ENCODE measurements around the gene TNRC6C. TPM values are rescaled to one million over a fixed set of nuclear protein-coding genes. Genes with fewer than 3 reads are reported as not detected.

Gene TNRC6C
- total and polyA plus RNA-seq, 2 experiments from 2014 or later, result 10.1 to 16.6 TPM

DNA sequence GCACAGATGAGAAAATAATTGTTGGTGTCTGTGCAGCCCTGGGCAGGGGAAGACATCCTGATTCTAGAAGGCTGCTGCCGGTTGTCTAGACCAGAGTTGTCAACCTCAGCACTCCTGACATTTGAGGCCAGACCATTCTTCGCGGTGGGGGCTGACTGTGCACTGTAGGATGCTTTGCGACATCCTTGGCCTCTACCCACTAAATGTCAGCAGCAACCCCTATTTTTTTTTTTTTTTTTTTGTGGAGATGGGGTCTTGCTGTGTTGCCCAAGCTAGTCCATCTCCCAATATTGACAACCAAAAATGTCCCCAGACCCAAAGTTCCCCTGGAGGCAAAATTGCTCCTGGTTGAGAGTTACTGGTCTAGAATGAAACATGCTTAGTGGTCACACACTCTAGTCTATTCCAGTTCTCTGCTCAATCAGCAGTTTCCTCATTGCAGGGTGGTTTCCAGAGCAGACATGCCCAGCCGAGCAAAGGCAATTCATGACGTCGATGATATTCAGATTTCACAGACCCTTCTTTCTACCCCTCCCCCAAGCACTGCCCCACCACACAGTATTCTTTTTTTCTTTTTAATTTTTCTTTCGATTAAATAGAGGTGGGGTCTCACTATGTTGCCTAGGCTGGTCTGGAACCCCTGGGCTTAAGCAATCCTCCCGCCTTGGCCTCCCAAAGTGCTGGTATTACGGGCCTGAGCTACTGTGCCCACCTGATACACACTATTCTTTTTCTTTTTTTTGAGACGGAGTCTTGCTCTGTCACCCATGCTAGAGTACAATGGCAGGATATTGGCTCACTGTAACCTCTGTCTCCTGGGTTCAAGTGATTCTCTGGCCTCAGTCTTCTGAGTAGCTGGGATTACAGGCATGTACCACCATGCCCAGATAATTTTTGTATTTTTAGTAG is 196.7 kb downstream of the TNRC6C start:
- Mint-ChIP-seq H3K27ac (no peak overlapping the region), H3K27me3 (ENCODE audit: insufficient read depth, low read depth, poor library complexity) (peaks cover 6% of the 10 kb centered on the region), H3K4me3 (no peak overlapping the region), H3K36me3 (ENCODE audit: low read depth) (no peaks in the 10 kb centered on the region), H3K4me1 (peaks cover 5% of the 10 kb centered on the region; the same call in 1 of the 3 replicates), H3K9me3 (no peaks in the 10 kb centered on the region)
- no peaks in the 10 kb centered on the region for H3K27me3 ChIP-seq (ENCODE audit: insufficient read depth)
- H3K36me3 ChIP-seq (ENCODE audit: insufficient read depth), result no peaks in the 10 kb centered on the region
- H3K27ac ChIP-seq (ENCODE audit: low read depth), result no peak overlapping the region
- H3K4me3 ChIP-seq, result no peak overlapping the region
- no peaks in the 10 kb centered on the region for H3K9me2 ChIP-seq (ENCODE audit: insufficient read depth)
- no peak for DNase-seq (ENCODE audit: low spot score)
- no peaks in the 10 kb centered on the region for H3K4me1 ChIP-seq (ENCODE audit: insufficient read depth)
- no peak for ATAC-seq
- no peaks in the 10 kb centered on the region for H3F3A ChIP-seq (replicated peaks; ENCODE audit: low read depth)
- no peaks in the 10 kb centered on the region for H4K20me1 ChIP-seq (replicated peaks; ENCODE audit: insufficient read depth)
- TF ChIP-seq EZH2phosphoT487 (IDR thresholded peaks at IDR 0.05; ENCODE audit: unreplicated experiment), result no peak
- no peak for TF ChIP-seq ZNF114 (CRISPR knock-in tag; IDR thresholded peaks at IDR 0.05)
- no peak for TF ChIP-seq CTCF (conservative IDR thresholded peaks at IDR 0.05; ENCODE audit: low read depth in 2 of 2)
- TF ChIP-seq JUNB (IDR thresholded peaks at IDR 0.05; ENCODE audit: unreplicated experiment), result no peak
- no peak for TF ChIP-seq ZNF331 (CRISPR knock-in tag; IDR thresholded peaks at IDR 0.05; ENCODE audit: low read depth)
- TF ChIP-seq, protein P1, sequence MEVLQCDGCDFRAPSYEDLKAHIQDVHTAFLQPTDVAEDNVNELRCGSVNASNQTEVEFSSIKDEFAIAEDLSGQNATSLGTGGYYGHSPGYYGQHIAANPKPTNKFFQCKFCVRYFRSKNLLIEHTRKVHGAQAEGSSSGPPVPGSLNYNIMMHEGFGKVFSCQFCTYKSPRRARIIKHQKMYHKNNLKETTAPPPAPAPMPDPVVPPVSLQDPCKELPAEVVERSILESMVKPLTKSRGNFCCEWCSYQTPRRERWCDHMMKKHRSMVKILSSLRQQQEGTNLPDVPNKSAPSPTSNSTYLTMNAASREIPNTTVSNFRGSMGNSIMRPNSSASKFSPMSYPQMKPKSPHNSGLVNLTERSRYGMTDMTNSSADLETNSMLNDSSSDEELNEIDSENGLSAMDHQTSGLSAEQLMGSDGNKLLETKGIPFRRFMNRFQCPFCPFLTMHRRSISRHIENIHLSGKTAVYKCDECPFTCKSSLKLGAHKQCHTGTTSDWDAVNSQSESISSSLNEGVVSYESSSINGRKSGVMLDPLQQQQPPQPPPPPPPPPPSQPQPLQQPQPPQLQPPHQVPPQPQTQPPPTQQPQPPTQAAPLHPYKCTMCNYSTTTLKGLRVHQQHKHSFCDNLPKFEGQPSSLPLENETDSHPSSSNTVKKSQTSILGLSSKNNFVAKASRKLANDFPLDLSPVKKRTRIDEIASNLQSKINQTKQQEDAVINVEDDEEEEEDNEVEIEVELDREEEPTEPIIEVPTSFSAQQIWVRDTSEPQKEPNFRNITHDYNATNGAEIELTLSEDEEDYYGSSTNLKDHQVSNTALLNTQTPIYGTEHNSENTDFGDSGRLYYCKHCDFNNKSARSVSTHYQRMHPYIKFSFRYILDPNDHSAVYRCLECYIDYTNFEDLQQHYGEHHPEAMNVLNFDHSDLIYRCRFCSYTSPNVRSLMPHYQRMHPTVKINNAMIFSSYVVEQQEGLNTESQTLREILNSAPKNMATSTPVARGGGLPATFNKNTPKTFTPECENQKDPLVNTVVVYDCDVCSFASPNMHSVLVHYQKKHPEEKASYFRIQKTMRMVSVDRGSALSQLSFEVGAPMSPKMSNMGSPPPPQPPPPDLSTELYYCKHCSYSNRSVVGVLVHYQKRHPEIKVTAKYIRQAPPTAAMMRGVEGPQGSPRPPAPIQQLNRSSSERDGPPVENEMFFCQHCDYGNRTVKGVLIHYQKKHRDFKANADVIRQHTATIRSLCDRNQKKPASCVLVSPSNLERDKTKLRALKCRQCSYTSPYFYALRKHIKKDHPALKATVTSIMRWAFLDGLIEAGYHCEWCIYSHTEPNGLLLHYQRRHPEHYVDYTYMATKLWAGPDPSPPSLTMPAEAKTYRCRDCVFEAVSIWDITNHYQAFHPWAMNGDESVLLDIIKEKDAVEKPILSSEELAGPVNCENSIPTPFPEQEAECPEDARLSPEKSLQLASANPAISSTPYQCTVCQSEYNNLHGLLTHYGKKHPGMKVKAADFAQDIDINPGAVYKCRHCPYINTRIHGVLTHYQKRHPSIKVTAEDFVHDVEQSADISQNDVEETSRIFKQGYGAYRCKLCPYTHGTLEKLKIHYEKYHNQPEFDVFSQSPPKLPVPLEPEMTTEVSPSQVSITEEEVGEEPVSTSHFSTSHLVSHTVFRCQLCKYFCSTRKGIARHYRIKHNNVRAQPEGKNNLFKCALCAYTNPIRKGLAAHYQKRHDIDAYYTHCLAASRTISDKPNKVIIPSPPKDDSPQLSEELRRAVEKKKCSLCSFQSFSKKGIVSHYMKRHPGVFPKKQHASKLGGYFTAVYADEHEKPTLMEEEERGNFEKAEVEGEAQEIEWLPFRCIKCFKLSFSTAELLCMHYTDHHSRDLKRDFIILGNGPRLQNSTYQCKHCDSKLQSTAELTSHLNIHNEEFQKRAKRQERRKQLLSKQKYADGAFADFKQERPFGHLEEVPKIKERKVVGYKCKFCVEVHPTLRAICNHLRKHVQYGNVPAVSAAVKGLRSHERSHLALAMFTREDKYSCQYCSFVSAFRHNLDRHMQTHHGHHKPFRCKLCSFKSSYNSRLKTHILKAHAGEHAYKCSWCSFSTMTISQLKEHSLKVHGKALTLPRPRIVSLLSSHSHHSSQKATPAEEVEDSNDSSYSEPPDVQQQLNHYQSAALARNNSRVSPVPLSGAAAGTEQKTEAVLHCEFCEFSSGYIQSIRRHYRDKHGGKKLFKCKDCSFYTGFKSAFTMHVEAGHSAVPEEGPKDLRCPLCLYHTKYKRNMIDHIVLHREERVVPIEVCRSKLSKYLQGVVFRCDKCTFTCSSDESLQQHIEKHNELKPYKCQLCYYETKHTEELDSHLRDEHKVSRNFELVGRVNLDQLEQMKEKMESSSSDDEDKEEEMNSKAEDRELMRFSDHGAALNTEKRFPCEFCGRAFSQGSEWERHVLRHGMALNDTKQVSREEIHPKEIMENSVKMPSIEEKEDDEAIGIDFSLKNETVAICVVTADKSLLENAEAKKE (CRISPR knock-in tag; IDR thresholded peaks at IDR 0.05), result no peak
- TF ChIP-seq POLR2AphosphoS5 (IDR thresholded peaks at IDR 0.05; ENCODE audit: low read depth), result no peak
- TF ChIP-seq STAT1 (IDR thresholded peaks at IDR 0.05; ENCODE audit: unreplicated experiment), result no peak
- TF ChIP-seq EZH2 (IDR thresholded peaks at IDR 0.05; ENCODE audit: low read depth, unreplicated experiment), result no peak
- no peak for TF ChIP-seq ETS1 (IDR thresholded peaks at IDR 0.05)
- TF ChIP-seq CREB1 (CRISPR knock-in tag; IDR thresholded peaks at IDR 0.05; ENCODE audit: low read depth), result no peak
- no peak for TF ChIP-seq NANOG (IDR thresholded peaks at IDR 0.05; ENCODE audit: borderline replicate concordance)
- TF ChIP-seq, protein P2, sequence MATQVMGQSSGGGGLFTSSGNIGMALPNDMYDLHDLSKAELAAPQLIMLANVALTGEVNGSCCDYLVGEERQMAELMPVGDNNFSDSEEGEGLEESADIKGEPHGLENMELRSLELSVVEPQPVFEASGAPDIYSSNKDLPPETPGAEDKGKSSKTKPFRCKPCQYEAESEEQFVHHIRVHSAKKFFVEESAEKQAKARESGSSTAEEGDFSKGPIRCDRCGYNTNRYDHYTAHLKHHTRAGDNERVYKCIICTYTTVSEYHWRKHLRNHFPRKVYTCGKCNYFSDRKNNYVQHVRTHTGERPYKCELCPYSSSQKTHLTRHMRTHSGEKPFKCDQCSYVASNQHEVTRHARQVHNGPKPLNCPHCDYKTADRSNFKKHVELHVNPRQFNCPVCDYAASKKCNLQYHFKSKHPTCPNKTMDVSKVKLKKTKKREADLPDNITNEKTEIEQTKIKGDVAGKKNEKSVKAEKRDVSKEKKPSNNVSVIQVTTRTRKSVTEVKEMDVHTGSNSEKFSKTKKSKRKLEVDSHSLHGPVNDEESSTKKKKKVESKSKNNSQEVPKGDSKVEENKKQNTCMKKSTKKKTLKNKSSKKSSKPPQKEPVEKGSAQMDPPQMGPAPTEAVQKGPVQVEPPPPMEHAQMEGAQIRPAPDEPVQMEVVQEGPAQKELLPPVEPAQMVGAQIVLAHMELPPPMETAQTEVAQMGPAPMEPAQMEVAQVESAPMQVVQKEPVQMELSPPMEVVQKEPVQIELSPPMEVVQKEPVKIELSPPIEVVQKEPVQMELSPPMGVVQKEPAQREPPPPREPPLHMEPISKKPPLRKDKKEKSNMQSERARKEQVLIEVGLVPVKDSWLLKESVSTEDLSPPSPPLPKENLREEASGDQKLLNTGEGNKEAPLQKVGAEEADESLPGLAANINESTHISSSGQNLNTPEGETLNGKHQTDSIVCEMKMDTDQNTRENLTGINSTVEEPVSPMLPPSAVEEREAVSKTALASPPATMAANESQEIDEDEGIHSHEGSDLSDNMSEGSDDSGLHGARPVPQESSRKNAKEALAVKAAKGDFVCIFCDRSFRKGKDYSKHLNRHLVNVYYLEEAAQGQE (IDR thresholded peaks at IDR 0.05; ENCODE audit: unreplicated experiment), result no peak
- H3K4me2 ChIP-seq, result no peak overlapping the region
- H2AFZ ChIP-seq, result no peak overlapping the region
- H3K79me2 ChIP-seq (replicated peaks; ENCODE audit: insufficient read depth), result no peaks in the 10 kb centered on the region

All from GM23338 (cell line).